HTR-8/SVneo (cell line): ENCODE data around the gene MDM4.
A peak's percentile ranks its signal among the peaks of the same experiment; 100 is the strongest.

ENCODE experiments used
- DNase-seq: peaks from one replicate; pipeline ENCODE4 v3.0.0; 2011; ENCODE audit warnings: low spot score, mixed read lengths; ENCODE audit not compliant: insufficient read length
- FAIRE-seq: peaks from 2 replicates; lab custom pipeline; 2011; peaks lifted over from hg19 to GRCh38; lab: Jason Lieb, UNC

The MDM4 gene

GRCh38 chr1:204572923-204573922 lies 57.0 kb downstream of the MDM4 start:
- no peak for FAIRE-seq
- DNase-seq = no peak

- FAIRE-seq (no peak), DNase-seq (no peak)
These were observed 58.0 kb downstream of the MDM4 start for GRCh38 chr1:204574016-204574864.

GRCh38 chr1:204574865-204575163 lies 58.6 kb downstream of the MDM4 start:
- FAIRE-seq (no peak), DNase-seq (no peak)

GRCh38 chr1:204575221-204576190 lies 59.3 kb downstream of the MDM4 start:
- FAIRE-seq = no peak
- DNase-seq = no peak

GRCh38 chr1:204576422-204576821 lies 60.2 kb downstream of the MDM4 start:
- FAIRE-seq (no peak), DNase-seq (no peak)

GRCh38 chr1:204577794-204578478 lies 61.7 kb downstream of the MDM4 start:
- FAIRE-seq (no peak), DNase-seq (no peak)

- DNase-seq (no peak), FAIRE-seq (no peak)
These were observed 62.9 kb downstream of the MDM4 start for GRCh38 chr1:204578867-204579664.

- FAIRE-seq (no peak), DNase-seq (no peak)
These were observed 63.5 kb downstream of the MDM4 start for GRCh38 chr1:204579681-204580080.

- FAIRE-seq (no peak), DNase-seq (no peak)
These were observed 64.7 kb downstream of the MDM4 start for GRCh38 chr1:204580862-204581261.

GRCh38 chr1:204581759-204582158 lies 65.6 kb downstream of the MDM4 start:
- FAIRE-seq (no peak), DNase-seq (no peak)

GRCh38 chr1:204583909-204584632 lies 67.9 kb downstream of the MDM4 start:
- DNase-seq = no peak
- FAIRE-seq = no peak

- DNase-seq = no peak
- FAIRE-seq = no peak
These were observed 68.6 kb downstream of the MDM4 start for GRCh38 chr1:204584699-204585372.

GRCh38 chr1:204587621-204588020 lies 71.4 kb downstream of the MDM4 start:
- FAIRE-seq = no peak
- no peak for DNase-seq

- no peak for FAIRE-seq
- DNase-seq = no peak
These were observed 72.6 kb downstream of the MDM4 start for GRCh38 chr1:204588826-204589225.

GRCh38 chr1:204589409-204590038 lies 73.3 kb downstream of the MDM4 start:
- no peak for FAIRE-seq

GRCh38 chr1:204591473-204592090 lies 75.4 kb downstream of the MDM4 start:
- peak; percentile 54 for DNase-seq
- peak; percentile 40 for FAIRE-seq

More at GRCh38 chr1:204589409-204590038, 73.3 kb downstream of the MDM4 start:
- no peak for DNase-seq
